ENCODE measurements around the gene CDK18. TPM values are rescaled to one million over a fixed set of nuclear protein-coding genes. Genes with fewer than 3 reads are reported as not detected.

The CDK18 gene
- polyA plus RNA-seq, 1 donor (not counting 4 experiments of a cell fraction or from before 2014, with no cell fraction given), result 10.9 TPM

DNA sequence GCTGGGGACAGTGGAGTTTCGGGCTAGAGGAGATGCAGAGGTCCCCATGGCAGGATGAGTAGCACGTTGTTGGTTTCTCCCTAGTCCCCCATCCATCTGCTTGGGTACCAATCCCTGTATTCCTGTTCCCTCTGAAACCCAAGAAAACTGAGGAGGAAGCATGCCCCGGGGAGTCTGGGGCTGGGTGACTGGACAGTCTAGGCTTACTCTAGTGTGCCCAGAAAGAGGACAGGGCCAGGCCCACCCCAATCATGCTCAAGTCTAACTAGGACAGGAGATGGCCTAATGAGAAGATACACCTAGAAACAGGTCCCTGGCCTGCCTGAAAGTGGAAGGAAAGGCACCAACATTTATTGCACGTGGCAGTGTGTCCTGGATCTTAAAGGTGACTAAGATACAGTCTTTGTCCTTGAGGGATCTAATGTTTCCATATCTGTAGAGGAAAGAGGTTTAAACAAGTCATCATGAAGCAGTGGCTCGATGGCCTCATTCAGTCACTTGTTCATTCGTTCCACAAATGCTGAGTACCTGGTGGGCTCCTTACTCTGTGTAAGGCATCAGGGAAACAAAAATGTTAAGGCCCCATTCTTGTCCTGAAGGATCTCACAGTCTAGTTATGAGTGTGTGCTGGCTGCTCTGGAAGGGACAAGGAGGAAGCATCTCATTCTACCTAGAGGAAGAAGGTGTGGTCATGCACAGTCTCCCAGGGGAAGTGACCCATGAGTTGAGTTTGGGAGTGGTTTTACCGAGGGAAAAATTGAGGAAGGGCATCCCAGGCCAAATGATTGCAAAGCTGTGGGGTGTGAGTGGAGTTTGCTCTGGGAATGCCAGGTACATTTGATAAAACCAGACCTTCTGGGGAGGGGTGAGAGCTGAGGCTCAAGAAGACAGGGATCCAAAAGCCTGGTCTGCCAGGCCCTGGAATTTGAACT is 10.0 kb downstream of the CDK18 start:
- DNase-seq (ENCODE audit: low read depth, low spot score) (no peak), FAIRE-seq (no peak)
- Histone ChIP-seq H3K9me3 (ENCODE audit: control insufficient read depth, low read depth, low read length) (no peaks in the 10 kb centered on the region), H3K36me3 (ENCODE audit: control insufficient read depth in 2 of 2, extremely low read depth in 1 of 2, insufficient read depth in 2 of 2, low read length in 2 of 2) (peaks cover 0 to 5% of the 10 kb centered on the region in 2 experiments), H3K9me1 (ENCODE audit: control insufficient read depth, extremely low read depth, insufficient read depth, low read length) (no peaks in the 10 kb centered on the region), H2AFZ (ENCODE audit: control insufficient read depth, low read length) (no peak overlapping the region), H4K20me1 (ENCODE audit: control insufficient read depth, extremely low read depth, insufficient read depth, low read length) (no peaks in the 10 kb centered on the region), H3K27me3 (ENCODE audit: control insufficient read depth, extremely low read depth, insufficient read depth, low read length) (no peaks in the 10 kb centered on the region), H3K4me1 (ENCODE audit: control insufficient read depth, extremely low read depth, insufficient read depth, low read length) (no peaks in the 10 kb centered on the region), H3K79me2 (ENCODE audit: control insufficient read depth, insufficient read depth, low read length) (no peaks in the 10 kb centered on the region), H3K27ac (ENCODE audit: control insufficient read depth, insufficient read depth, low read length) (no peak overlapping the region), H3K9ac (ENCODE audit: control insufficient read depth, extremely low read depth, insufficient read depth, low read length) (no peak overlapping the region), H3K4me3 (ENCODE audit: control insufficient read depth in 2 of 3, extremely low read depth in 1 of 3, insufficient read depth in 2 of 3, low read depth in 1 of 3, low read length in 3 of 3) (no peak overlapping the region), H3K4me2 (ENCODE audit: control insufficient read depth, extremely low read depth, insufficient read depth, low read depth, low read length) (no peak overlapping the region)
- TF ChIP-seq, protein P1, sequence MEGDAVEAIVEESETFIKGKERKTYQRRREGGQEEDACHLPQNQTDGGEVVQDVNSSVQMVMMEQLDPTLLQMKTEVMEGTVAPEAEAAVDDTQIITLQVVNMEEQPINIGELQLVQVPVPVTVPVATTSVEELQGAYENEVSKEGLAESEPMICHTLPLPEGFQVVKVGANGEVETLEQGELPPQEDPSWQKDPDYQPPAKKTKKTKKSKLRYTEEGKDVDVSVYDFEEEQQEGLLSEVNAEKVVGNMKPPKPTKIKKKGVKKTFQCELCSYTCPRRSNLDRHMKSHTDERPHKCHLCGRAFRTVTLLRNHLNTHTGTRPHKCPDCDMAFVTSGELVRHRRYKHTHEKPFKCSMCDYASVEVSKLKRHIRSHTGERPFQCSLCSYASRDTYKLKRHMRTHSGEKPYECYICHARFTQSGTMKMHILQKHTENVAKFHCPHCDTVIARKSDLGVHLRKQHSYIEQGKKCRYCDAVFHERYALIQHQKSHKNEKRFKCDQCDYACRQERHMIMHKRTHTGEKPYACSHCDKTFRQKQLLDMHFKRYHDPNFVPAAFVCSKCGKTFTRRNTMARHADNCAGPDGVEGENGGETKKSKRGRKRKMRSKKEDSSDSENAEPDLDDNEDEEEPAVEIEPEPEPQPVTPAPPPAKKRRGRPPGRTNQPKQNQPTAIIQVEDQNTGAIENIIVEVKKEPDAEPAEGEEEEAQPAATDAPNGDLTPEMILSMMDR (optimal IDR thresholded peaks at IDR 0.05 in 1 of 3, IDR thresholded peaks at IDR 0.05 in 1 of 3, conservative IDR thresholded peaks at IDR 0.05 in 1 of 3; ENCODE audit: extremely low read depth in 1 of 3, insufficient read depth in 2 of 3, low read length in 3 of 3), result no peak
- TF ChIP-seq EZH2 (IDR thresholded peaks at IDR 0.05; ENCODE audit: low read length), result no peak
- dilution Hi-C loops (cut with MboI; ENCODE audit: extremely low pct_ligation_motif_present, low sequenced_read_pairs), result no loop called here

DNA sequence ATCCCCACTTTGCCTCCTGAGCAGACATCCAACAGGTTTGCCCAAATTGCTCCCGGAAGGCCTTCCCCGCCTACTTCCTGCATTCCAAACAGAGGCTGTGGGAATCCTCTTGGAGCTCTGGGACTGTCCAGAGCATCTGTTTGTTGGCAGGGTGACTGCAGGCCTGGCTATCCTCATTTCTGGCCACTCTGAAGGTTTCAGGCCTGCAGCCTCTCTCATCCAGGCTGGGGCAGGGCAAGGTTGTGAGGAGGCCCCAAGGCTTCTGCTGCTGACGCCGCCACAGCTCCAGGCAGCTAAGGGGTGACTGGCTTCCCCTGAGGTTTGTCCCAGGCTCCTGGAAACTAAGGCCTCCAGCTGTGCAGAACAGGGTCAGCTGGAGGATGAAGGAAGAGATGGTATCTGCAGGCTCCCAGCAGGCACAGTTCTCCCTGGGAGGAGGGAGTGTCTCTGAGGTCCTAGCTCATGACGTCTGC is 11.3 kb downstream of the CDK18 start:
- Histone ChIP-seq H3K9me1 (ENCODE audit: control insufficient read depth, extremely low read depth, insufficient read depth, low read length) (no peaks in the 10 kb centered on the region), H3K4me3 (ENCODE audit: control insufficient read depth in 2 of 3, extremely low read depth in 1 of 3, insufficient read depth in 2 of 3, low read depth in 1 of 3, low read length in 3 of 3) (no peak overlapping the region), H3K9ac (ENCODE audit: control insufficient read depth, extremely low read depth, insufficient read depth, low read length) (no peak overlapping the region), H4K20me1 (ENCODE audit: control insufficient read depth, extremely low read depth, insufficient read depth, low read length) (no peaks in the 10 kb centered on the region), H3K4me2 (ENCODE audit: control insufficient read depth, extremely low read depth, insufficient read depth, low read depth, low read length) (no peak overlapping the region), H3K27me3 (ENCODE audit: control insufficient read depth, extremely low read depth, insufficient read depth, low read length) (no peaks in the 10 kb centered on the region), H3K79me2 (ENCODE audit: control insufficient read depth, insufficient read depth, low read length) (no peaks in the 10 kb centered on the region), H3K27ac (ENCODE audit: control insufficient read depth, insufficient read depth, low read length) (no peak overlapping the region), H2AFZ (ENCODE audit: control insufficient read depth, low read length) (no peak overlapping the region), H3K9me3 (ENCODE audit: control insufficient read depth, low read depth, low read length) (no peaks in the 10 kb centered on the region), H3K4me1 (ENCODE audit: control insufficient read depth, extremely low read depth, insufficient read depth, low read length) (no peaks in the 10 kb centered on the region), H3K36me3 (ENCODE audit: control insufficient read depth in 2 of 2, extremely low read depth in 1 of 2, insufficient read depth in 2 of 2, low read length in 2 of 2) (peaks cover 0 to 5% of the 10 kb centered on the region in 2 experiments)
- FAIRE-seq (no peak), DNase-seq (ENCODE audit: low read depth, low spot score) (no peak)
- TF ChIP-seq, protein P1 (optimal IDR thresholded peaks at IDR 0.05 in 1 of 3, IDR thresholded peaks at IDR 0.05 in 1 of 3, conservative IDR thresholded peaks at IDR 0.05 in 1 of 3; ENCODE audit: extremely low read depth in 1 of 3, insufficient read depth in 2 of 3, low read length in 3 of 3), result no peak
- no peak for TF ChIP-seq EZH2 (IDR thresholded peaks at IDR 0.05; ENCODE audit: low read length)
- dilution Hi-C loops (cut with MboI; ENCODE audit: extremely low pct_ligation_motif_present, low sequenced_read_pairs), result no loop called here

All from keratinocyte (primary cell).